Measurements from ENCODE around the gene SPATA16. TPM values are rescaled to one million over a fixed set of nuclear protein-coding genes. Genes with fewer than 3 reads are reported as not detected.
"Not testable (repeated sequence)": the region's sequence is repeated elsewhere in the genome, so short reads cannot be mapped to it uniquely, and the experiment has no call there.

The SPATA16 gene
- polyA plus RNA-seq, 1 donor, result not detected

DNA sequence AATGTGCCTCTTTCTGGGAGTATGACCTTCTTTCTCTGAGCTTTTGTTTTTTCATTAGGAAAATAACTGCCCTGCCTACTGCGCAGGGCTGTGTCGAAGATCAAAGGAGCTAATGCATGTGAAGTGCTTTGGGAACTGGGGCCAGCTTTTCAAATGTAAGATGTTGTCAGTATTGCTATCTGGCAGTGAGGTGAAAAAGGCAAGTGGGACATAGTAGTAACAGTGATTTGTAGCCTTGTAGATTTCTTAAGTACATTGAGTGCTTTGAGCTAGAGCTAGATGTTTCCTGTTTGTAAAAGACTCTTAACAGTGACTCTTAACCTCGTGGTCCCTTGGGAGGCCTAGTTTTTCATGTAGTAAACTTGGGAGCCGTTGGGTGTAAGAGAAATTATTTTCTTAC, 264.0 kb downstream of the SPATA16 start:
- no peak for DNase-seq

DNA sequence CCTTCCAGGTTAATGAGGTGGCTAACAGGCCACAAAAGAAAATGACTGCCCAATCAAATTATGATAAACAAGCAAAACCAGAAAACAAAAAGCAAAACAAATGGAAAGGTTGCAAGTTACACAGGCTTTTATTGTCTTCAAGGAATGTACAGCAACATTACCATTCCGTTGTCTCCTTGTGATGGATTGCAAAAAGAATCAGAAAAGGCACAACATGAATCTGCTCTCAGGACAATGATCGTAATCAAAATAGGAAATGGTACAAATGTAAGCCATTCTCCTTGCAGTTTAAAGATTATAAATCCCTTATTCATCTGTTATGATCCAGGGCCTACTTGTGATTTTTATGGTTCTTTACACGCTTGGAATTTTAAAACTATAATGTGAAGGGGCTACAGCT, 264.7 kb downstream of the SPATA16 start:
- no peak for DNase-seq

DNA sequence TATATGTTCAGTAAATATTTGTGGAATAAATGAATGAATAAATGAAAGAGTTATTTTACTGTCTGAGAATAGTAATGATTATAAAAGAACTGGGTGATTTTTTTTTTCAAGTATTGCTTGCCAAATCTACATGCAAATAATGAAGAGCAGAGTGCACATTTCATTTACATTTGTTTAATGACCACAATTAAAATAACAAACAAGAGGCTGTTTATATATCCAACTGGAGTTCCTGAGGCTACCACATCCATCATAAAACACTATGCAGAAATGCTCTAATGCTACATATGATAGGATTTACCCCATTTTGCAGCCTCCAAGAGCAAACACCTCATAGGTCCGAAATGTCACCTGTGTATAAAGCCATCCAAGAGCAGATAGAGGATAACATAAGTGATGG, 266.0 kb downstream of the SPATA16 start:
- no peak for DNase-seq

DNA sequence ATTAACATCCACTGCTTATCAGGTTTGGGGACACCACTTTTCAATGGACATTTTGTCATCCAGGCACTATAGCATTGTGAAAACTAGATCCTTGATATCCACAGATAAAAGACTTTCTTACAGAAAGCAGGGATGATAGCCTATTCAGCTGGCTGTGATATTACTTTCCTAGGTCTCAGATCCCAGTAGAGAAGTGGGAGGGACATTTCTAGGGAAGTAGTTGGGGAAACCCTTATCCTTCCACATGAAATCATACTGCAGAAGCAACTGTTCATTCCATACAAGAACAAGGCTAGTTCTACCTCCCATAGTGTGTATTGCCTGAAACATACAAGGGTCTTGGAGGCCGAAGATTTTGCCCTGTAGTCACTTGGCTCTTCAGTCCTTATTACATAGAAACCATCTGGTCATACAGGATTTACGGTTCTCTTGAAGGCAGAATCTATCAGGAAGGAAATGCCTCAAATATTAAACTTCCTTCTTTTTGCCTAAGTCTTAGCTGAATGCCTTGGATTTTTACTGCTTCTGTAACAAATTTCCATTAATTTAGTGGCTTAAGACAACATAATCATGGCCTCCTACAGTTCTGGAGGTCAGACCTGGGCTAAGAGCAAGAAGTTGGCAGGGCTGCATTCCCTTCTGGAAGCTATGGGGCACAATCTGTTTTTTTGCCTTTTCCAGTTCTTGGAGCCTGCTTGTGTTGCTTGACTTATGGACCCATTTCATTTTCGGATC, 271.1 kb downstream of the SPATA16 start:
- DNase-seq, result no peak

DNA sequence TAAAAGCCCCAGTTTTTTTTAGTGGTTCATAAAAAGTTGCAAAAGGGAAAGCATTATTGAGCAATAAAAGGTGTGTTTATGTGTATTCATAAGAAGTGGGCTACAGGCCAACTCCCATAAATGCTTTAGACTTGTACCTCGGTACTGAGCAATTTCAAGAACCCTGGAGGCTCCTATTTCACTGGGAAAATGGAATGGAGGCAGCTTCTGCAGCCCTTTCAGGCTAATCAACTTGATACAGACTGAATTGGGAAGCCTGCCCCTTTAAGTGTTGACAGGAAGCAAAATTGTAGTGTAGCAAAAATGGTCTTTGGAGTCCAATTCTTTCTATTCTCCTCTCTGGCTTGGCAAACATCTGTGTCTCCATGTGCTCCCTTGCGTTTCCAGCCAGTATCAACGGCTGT, 271.7 kb downstream of the SPATA16 start:
- DNase-seq, result no peak

DNA sequence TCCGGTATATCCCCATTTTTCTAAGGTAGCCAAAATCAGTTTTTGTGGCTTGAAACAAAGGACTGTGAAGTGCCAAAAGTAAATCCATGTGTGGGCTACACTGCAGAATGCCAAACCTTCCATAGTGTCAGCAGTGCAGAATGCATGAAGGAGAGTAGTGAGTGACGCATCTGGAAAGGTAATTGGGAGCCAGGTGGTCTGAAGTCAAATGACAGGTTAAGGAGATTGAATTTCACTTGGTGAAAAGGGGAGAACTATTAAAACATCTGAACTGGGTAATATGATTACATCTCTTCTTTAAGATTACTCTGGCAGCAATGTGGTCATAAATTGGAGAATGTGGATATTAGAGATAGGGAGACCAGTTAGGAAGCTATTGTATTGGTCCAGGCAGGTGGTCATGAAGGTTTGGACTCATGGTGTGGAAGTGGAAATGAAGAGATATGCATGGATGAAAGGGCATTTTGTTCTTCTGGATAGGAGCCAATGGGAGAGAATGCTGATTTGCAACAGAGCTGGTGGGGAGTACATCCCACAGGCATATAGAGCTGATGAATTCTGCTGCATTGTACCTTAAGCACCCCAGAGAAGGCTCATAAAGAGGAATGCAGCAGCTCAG, 272.3 kb downstream of the SPATA16 start:
- DNase-seq, result no peak

DNA sequence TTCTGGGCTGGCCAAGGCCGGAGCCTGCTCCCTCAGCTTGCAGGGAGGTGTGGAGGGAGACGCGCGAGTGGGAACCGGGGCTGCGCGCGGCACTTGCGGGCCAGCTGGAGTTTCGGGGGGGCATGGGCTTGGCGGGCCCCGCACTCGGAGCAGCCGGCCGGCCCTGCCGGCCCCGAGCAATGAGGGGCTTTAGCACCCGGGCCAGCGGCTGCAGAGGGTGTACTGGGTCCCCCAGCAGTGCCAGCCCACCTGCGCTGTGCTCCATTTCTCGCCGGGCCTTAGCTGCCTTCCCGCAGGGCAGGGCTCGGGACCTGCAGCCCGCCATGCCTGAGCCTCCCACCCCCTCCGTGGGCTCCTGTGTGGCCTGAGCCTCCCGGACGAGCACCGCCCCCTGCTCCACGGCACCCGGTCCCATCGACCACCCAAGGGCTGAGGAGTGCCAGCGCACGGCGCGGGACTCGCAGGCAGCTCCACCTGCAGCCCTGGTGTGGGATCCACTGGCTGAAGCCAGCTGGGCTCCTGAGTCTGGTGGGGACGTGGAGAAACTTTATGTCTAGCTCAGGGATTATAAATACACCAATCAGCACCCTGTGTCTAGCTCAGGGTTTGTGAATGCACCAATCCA, 274.2 kb downstream of the SPATA16 start:
- not testable (repeated sequence) for DNase-seq

DNA sequence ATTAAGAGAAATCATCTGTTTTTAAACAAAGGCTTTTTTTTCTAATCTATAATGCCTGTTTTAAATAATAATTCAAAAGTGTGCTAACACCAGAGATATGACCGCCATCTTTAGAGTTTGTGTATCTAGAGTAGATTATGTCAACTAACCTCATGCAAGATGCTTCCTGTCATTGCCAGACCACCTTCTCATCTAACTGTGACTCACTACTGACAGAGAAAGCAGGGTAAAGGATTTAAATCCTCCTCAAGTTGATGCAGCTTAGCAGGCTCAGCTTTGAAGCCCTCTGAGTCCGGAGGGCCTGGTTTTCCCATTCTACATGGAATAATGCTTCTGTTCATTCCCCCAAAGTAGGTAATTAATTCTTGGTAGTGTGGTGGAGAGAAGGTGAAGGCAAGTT, 282.0 kb downstream of the SPATA16 start:
- no peak for DNase-seq

DNA sequence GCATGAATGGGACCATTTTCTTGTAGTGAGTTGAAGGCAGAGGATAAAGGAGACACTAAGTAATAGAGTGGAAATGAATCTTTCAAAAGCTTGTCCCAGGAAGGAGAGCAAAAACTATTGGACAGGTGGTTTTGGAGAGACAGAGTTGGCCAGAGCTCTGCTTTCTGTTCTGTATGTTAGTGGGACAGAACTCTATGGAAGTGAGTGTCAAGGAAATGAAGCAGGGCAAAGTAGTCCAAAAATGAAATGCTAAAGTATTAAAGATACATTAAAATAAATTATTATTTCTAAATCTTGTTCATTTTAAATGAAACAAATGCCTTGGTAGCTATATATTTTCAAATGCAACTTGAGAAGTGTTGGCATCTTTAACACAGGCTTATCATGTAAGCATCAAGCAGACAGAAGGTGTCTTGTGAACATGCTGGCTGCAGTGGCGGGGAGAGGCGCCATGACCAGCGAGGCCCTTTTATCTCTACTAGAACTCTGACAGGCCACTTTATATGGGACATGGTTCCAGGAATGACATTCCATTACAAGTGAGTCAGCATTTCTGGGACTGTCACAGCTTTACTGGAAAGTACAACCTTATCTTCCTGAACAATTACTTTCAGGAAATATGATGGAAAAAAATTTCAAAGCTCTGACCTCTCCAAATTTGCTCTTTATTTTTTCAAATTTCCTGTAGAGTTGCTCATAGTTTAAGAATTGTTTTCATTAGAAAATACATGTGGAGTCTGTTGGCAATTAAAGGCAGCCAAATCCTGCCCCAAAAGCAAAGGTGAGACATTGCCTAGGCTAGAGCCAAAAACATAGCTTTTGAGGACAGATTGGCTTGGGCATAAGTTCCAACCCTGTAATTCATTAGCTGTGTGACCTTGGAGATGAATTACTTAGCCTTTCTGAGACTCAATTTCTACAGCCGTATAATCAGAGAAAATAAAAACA, 284.0 kb downstream of the SPATA16 start:
- no peak for DNase-seq

DNA sequence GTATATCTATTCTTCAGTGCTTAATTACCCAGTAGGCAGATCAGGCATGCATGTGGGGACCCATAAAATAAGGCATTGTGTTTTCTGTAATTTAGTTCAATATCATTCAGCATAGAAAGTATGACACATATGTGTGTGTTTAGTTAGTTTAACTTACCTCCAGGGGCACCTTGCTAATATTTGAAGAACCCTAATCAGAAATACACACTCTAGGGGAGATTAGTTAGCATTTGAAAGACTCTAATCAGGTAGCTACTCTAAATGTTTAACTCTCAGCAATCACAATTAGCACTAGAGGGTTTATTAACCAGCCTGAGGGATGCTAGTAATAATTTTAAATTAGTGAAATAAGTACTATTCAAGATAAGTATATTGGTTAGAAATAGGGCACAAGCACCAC, 286.0 kb downstream of the SPATA16 start:
- no peak for DNase-seq

DNA sequence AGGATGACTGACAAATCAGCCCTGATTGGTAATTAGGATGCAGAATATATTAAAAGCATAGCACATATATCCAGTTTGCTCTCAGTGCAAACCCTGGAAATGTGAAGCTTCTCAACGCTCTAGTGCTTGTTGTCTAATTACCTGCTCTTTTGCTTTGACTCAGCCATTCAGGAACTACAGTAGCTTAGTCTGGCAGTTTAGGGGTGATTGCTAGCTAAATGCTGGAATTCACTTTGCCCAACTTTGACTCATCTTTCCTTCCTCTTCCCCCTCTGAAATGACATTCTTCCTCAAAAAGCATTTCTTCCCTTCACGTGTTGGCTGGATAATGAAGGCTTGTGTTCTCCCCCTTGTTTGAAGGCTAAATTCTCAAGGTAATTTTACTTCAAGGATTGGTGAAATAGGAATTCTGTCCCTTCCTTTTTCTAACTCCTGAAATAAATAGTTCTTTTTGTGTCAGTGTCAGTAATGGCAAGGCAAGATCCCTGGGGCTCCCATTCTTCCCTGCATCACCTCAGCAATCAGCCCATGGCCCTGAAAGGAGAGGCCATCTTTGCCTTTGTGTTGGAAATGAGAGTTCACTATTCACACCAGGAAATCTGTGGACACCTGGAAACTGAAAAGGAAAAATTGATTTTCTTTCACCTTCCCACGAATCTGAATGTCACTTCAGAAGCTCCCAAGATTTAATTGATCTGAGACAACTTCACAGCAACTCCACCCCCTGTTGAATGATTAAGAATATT, 286.9 kb downstream of the SPATA16 start:
- no peak for DNase-seq

DNA sequence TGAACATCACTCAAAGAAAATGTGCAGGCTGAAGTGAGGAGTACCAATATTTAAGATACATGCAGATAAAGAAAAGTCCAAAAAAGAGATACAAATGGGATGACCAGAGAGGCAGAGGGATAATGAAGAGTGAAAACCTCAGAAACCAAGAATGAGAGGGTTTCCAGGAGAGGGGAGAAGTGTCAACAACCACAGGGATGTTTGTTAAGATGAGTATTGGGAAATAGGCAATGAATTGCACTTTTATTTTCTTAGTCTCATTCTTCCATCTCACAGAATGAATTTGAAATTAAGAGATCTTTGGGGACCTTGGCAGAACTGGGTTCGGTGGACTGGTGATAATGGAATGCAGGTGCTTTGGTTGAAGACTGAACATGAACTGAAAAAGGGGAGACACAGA, 288.0 kb downstream of the SPATA16 start:
- no peak for DNase-seq

DNA sequence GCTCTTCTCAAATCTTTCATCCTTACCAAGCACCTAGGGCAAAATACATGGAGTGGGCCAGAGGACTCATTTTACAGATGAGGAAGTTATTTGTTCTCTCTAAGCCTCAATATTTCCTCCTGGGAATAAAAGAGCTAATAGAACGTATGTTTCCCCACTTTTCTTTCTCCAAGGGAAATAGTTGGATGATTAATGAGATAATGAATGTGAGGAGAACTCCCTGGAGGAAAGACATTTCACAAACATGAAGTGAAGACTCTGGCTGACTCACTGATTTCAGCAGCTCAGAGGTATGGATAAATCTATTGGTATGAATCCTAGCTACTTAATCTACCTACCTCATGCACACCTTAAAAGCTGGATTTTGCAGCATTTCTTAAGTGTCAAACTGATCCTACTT, 292.1 kb downstream of the SPATA16 start:
- no peak for DNase-seq

DNA sequence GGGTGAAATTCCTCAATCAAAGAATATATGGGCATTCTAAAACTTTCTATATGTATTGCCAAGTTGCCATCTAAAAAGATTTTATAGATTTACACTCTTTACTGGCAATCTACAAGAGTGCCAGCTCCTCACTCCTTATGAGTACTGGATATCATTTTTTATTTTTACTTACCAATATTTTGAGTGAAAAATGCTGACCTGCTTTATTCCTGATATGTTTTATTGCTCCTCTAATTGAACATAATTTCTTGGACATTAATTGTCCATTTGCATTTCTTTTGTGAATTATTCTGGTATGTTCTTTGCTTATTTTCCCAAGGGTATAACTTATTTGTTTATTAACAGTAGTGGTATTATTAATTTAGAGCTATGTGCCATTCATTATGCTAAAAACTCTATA, 293.7 kb downstream of the SPATA16 start:
- DNase-seq, result no peak

DNA sequence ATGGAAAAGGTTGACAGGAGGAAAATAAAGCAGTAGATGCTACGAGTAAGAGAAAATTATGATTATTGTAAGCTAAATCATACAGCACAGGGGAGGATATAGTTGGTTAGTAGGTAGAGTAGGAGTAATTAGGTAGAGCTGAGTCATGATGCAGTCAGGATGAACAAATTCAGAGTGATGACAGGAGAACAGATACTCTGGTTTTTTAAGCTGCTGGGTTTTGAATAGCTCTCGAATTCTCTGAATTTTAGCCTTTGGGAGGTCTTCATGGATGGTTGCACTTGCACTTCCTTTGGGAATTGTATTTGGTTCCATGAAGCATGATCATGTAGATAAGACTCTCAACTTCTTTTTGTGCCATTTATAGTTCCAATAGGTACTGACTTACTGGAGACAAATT, 294.3 kb downstream of the SPATA16 start:
- DNase-seq, result no peak

DNA sequence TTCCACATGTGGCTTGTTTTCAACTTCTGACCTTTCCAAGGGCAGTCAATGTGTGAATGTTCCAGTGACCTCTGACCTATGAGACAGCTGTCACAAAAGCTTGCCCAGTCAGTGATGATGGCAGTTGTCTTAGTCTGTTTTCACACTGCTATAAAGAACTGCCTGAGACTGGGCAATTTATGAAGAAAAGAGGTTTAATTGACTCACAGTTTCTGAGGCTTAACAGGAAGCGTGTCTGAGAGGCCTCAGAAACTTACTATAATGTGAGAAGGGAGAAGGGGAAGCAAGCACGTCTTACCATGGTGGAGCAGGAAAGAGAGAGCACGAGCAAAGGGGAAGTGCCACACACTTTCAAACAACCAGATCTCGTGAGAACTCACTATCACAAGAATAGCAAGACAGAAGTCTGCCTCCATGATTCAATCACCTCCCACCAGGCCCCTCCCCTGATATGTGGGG, 294.9 kb downstream of the SPATA16 start:
- no peak for DNase-seq

DNA sequence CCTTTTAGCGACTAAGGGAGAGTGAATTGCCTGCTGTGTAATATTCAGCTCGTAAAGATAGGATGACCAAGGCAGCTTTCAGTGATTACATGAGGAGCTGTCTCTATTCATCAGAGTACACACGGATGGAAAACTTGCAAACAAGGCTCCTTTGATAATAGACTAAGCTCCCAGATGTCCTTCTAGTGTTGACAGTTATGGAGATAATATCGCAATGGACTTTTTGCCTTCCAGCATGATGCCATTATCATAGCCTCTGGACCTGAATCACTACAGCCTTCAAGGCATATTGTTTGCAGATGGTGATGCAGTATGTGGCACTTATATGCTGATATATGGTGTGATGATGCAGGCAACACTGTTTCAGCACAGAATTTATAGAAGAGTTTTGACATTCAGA, 296.6 kb downstream of the SPATA16 start:
- no peak for DNase-seq

DNA sequence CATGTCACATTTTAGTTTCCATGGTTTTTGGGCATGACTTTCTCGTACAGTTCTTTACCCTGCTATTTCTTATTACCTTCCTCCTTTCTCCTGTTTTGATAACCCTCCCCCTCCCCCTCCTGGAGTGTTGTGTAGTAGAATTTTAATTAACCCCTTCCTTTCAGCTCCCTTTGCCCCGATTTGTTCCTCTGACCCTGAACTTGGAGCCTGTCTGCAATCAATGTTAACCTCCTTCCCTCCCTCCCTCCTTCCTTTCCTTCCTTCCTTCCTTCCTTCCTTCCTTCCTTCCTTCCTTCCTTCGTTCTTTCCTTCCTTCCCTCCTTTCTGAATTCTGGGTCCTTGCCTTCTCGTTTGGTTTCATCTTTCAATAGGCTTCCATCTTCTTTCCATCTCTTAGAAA, 300.1 kb downstream of the SPATA16 start:
- DNase-seq, result no peak

DNA sequence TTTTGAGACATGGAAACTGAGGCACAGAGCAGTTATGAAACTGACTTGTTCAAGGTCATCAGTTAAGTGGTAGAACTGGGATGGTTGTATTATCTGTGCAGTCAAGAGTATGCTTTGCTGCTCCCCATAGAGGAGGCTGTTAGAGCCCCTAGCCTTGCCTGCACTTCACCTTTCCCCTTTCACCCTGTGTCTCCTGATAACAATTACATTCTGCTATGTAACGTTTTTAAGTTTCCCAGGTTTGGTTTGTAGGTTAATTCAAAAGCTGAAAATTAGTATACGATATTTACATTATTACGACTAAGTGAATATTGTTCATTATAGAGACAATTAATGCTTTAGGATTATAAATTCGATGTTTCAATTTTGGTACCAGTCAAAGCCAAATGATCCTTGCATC, 300.6 kb downstream of the SPATA16 start:
- DNase-seq, result no peak

DNA sequence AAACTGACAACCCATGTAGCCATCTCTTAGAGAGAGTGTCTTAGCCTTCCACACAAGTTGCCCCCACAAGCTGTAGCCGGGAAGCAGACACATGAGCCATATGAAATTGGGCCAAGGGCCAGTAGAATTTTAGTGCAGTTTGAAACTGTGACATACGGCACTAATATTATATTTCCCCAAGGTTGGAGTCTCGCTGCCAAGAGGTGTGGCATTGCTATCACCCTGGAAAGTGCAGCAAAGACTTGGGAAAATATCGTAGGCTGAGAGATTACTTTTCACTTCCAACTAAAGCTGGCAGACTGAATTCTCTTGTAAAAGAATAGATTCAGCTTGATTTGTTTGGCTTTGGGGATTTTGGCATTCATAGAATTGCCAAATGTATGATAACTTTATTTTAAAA, 301.4 kb downstream of the SPATA16 start:
- no peak for DNase-seq
